GM12891 (cell line): ENCODE data around the gene SLC1A2.

Experiments
- POLR2A ChIP-seq: IDR thresholded peaks from 2 replicates; pipeline ENCODE4 v1.6.1; 2011; ENCODE audit warnings: low read depth, low read length, control low read depth
- POLR2AphosphoS5 ChIP-seq: IDR thresholded peaks from 2 replicates; pipeline ENCODE4 v1.6.1; 2011; ENCODE audit warnings: low read depth, low read length, control low read depth
- SPI1 ChIP-seq: IDR thresholded peaks from 2 replicates; pipeline ENCODE4 v1.6.1; 2011; ENCODE audit warnings: low read depth, low read length, control low read depth
- TAF1 ChIP-seq: IDR thresholded peaks from 2 replicates; pipeline ENCODE4 v1.6.1; 2011; ENCODE audit warnings: low read depth, low read length, control low read depth

DNA sequence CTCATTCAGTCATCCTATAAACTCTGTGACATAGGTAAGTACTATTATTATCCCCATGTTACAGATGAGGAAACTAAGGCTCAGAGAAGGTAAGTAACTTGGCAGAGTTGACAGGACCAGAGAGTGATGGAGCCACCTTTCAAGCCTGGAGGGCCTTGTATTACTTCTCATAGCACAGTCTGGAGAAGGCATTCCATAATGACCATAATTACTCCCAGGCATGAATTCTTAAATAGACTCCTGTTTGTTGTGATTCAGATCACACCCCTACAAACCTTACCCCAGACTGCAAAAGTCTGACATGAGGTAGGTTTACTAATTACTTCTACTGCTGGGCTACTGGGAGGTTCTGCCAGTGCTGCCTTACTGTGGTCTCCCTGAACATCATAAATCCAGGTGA is 203.4 kb downstream of the SLC1A2 start:
- no peak for TF ChIP-seq POLR2AphosphoS5
- TF ChIP-seq TAF1 = no peak
- TF ChIP-seq POLR2A = no peak
- TF ChIP-seq SPI1 = no peak
